CD4-positive, alpha-beta T cell treated with Interferon alpha-2 for 1 hour (primary cell): ENCODE results near the gene TMEM179.
"Not testable (repeated sequence)": the region's sequence is repeated elsewhere in the genome, so short reads cannot be mapped to it uniquely, and the experiment has no call there.

Experiments used
- DNase-seq, 2 donors: peaks; one replicate each; pipeline ENCODE4 v3.0.0-alpha.2; 2020 to 2022

Gene TMEM179

DNA sequence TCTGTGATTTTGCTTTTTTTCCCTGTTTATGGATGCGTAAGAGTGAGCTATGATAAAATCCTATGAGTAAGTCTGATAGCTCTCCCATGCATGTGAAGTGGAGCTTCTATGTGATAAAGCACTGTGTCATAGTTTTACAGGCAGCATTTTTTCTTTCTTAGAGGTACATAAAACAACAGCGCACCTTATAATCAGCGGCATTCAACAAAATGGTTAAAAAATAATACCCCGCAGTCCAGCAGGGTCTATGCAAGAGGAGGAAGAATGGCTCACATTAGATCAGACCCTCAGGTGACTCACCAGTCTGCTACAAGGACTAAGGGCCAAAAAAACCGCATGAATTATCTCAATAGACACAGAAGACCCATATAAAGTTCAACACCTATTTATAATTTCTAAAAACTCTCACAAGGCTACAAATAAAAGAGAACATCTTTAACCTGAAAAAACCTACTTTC lies 33.0 kb upstream of the TMEM179 start:
- DNase-seq = no peak

DNA sequence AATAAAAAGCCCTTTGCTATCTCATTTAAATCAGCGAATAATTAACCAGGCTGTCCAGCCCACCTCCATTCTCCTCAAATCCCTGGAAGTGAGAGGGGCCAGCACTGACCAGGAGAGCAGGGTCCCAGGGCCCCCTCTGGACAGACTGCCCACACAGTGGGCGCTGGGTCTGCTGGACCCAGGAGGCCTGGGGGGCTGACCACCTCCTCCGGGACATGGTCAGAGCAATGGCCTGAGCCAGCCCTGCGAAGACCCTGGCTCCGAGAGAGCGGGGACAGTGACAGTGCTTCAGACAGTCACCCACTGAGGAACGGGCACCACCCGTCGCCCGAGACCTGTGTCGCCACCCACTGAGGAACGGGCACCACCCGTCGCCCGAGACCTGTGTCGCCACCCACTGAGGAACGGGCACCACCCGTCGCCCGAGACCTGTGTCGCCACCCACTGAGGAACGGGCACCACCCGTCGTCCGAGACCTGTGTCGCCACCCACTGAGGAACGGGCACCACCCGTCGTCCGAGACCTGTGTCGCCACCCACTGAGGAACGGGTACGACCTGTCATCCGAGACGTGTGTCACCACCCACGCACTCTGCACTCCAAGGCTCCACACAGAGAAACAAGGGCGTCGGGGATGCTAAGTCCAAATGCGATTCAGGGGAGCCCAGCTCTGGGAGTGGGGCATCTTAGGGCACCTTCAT lies 32.4 kb upstream of the TMEM179 start:
- DNase-seq = not testable (repeated sequence)

DNA sequence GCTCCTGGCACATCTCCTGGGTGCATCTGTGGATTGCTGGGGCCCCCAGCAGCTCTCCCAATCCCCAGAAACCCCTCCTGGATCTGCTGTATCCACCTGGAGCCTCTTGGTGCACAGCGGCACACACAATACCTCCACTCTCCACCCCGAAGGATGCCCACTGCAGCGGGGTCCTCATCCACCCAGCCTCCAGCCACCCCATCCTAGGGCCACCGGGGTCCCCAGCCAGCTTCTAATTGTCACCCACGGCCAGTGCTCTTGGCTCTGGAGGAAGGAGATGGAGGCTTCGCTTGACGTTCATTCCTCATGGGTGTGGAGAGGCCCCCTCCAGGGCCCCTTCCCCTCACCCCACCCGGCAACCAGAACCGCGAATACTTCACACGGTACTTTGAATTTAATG lies 31.6 kb upstream of the TMEM179 start:
- no peak for DNase-seq

DNA sequence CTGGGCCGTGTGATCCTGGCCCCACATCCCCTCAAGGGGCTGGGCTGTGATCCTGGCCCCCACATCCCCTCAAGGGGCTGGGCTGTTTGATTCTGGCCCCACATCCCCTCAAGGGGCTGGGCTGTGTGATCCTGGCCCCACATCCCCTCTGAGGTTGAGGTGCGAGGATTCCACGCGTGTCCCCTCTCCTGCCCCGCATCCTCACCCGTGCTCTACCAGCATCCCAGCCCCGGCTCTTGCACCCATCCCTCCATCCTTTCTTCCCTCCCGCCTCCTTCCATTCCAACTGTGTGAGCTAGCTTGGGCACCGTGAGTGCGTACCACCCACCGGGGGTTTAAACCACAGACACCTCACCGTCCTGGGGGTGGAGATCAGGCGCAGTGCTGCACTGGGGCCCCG lies 31.1 kb upstream of the TMEM179 start:
- no peak for DNase-seq

DNA sequence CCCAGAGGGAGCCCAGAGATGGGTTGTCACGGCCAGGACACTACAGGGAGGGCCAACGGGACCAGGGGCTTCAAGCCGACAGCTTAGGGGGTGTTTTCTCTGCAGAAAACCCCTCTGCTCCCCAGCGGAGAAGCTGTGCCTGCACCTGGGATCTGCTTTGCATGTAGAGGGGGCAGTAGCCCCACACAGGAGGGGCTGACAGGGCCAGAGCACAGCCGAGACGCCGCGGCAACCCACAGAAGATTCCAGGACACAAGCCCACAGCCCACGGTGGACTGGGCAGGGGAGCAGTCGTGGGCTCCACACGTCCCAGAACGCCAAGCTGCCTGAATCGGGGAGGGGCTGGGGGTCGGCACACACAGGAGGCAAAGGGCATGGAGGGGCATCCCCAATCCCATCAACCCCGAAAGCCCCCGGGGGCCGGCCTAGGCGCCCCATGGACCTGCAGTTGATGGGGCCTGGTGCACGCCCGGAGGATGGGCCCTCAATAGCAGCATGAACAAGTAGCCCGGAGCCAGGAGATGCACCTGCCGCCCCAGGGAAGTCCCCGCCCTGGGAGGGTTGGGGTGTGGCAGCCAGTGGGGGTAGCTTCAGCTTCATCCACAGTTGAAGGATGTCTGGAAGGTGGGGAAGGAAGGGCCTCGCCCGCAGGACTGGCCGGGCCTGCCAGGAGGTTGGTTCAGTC lies 30.5 kb upstream of the TMEM179 start:
- DNase-seq = no peak

DNA sequence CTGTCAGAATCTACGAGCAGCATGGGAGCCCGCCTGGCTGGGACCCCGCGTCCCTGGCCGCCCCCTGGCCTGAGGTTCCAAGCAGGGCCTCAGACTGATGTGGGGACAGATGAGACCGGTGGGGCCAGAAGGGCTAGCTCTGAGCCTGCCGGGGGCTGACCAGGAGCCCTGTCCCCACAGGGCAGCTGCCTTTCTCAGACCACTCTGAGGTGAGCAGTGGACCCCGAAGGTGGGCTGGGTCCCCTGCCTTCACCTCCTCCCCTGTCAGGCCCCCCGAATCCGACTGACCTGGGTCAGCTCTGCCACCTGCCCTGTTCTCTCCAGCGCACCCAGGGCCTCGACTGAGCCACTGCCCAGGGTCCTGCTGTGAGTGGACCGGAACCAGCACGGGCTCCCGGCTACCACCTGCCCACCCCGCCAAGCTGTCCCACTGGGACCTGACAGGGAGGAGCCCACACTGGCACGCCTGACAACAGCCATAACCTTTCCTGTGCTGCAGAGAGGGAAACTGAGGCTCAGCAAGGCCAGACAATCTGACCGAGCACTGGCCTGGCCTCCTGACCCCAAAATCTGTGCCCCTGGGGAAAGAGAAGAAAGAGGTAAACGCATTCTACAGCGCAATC lies 29.7 kb upstream of the TMEM179 start:
- DNase-seq = no peak

DNA sequence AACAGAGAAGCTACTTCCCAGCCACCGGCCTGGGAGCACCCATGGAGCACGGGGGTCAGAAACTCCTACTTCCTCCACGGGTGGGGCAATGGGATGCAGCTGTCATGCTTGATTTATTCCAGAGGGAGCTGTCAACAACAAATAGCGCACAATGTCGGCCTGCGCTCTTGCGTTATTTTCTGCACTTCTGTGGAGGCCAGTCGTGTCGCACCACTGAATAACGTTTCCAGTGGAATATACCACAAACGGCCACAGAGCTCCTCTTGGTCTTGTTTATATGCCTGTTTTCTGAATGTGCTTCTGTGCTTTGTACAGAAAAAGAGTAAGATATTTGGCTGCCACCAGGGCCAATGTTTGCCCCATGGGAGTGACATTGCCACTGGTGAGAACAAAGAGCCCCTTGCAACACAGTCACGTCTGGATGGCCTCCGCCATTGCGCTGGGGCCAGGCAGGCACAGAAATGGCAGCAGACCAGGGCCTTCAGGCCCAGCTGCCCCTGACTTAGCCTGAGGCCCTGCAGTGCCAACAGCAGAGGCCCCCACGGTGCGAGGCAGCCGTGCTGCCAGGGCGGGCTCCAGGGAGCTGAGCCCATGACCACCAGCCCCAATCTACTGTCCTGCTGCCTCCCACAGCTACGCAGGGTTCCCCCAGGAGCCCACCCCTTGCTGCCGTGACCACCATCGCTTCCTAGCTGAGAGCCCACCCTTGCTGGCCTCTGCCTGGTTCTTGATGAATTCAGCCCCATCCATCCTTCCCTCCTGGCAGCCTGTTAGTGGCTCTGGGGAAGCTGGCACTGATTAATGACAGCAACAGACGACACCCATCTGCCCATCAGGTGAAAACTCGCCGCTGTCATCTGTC lies 28.9 kb upstream of the TMEM179 start:
- DNase-seq = no peak

DNA sequence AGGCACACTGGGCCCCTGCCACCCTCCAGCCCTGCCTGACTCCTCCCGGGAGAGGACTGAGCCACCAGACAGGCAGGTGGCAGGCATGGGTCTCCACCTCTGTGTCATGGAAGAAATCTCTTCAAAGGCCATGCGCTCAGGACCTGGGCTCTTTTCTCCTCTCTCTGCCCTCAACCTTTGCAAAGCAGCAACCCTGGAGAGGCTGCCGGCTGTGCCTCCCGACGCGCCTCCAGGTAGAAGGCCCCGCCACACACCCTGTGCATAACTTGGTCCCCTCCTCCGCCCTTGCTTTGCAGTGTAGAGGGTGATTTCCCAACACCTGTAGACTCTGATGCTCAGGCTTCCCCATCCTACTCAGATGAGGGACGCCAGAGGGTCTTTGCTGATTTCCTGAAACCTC lies 28.2 kb upstream of the TMEM179 start:
- no peak for DNase-seq

DNA sequence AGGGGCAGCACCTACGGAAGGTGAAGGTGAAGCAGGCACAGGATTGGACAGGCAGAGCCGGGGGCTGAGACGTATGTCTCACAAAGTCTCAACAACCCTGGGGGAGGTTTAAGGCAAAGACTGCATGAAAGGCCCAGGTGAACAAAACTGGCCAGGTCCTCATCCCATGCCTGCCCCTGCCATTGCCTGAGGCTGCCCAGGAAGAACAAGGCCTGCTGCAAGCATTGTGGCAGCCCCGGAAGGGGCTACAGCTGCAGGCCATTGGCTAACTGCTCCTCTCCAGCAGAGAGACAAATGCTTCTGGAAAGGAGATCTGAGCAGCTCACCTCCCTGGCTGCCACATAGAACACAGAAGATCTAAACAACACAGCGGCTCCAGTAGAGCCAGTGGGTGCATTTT lies 20.4 kb upstream of the TMEM179 start:
- no peak for DNase-seq

DNA sequence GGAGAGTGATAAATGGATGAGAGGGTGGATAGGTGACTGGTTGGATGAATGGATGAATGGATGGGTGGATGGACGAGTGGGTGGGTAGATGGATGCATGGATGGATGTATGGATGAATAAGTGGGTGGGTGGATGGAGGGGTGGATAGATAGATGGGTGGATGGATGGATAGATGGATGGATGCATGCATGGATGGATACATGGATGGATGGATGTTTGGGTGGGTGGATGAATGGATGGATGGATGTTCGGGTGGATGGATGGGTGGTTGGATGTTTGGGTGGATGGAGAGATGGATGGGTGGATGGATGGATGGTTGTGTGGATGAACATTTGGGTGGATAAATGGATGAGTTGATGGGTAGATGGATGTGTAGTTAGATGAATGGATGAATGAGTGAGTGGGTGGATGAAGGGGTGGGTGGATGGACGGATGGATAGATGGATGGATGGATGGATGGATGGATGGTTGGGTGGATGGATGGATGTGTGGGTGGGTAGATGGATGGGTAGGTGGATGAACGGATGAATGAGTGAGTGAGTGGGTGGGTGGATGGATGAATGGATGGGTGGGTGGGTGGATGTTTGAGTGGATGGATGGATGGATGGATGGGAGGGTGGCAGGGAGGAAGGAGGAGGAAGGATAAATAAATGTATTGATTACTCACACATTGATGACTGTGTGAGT lies 9.7 kb upstream of the TMEM179 start:
- DNase-seq = no peak

DNA sequence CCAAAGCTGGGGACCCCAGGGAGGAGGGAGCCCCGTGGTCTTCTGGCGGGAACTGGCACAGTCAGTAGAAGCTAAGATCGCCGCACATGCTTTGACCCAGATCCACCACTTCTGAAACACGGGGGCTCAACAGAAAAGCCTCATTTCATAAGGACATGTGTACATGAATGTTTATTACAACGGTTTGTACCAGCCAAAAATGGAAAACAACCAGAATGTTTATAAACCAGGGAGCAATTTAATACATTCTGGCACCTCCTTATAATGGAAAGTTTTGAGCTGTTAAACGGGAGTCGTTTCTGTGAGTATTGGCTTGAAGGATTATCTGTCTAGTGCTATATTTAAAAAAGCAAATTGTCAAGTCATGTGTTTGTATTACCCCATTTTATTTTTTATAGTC lies 7.3 kb upstream of the TMEM179 start:
- DNase-seq = no peak

DNA sequence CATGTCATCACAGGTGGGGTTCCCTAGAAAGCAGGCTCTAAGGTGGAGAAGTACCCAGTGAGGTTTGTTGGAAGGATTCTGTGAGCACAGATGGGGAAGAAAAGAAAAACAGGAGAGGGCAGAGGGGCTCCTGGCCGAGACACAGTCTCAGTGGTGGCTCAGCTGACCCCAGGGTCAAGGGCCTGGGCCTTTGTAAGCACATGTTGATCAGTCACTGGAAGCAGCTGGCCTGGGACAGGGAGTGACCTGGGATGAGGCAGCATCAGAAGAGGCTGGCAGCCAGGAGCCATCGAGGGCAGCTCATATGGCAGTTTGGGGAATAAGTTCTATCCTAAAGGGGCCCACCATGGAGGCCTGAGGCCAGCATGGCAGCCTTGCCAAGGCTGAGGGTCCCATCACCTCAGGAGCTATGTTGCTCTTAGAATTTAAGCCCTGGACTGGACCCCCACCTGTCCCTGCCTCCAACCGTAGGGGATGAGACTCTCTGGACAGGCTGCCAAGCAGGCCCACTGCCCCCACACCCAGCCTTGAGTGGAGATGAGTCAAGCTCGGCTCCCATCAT lies 6.3 kb upstream of the TMEM179 start:
- DNase-seq = no peak

DNA sequence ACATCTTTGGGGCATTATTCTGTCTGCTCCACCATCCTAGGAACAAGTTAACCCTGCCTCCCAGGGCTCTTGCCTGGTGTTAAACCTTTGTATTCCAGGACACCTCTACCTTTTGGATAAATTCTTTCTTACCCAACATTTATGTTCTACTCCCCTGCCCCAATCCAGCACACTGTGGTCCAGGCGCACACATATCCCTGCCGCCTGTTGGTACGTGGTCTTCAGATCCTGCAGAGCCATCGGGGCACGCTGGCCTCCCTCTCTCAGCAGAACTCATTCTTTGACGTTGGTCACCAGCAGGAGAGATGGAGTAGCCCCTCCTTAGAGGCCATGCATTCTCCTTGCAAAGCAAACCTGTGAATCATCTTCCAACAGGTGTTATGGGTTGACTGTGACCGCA lies 5.1 kb upstream of the TMEM179 start:
- no peak for DNase-seq

DNA sequence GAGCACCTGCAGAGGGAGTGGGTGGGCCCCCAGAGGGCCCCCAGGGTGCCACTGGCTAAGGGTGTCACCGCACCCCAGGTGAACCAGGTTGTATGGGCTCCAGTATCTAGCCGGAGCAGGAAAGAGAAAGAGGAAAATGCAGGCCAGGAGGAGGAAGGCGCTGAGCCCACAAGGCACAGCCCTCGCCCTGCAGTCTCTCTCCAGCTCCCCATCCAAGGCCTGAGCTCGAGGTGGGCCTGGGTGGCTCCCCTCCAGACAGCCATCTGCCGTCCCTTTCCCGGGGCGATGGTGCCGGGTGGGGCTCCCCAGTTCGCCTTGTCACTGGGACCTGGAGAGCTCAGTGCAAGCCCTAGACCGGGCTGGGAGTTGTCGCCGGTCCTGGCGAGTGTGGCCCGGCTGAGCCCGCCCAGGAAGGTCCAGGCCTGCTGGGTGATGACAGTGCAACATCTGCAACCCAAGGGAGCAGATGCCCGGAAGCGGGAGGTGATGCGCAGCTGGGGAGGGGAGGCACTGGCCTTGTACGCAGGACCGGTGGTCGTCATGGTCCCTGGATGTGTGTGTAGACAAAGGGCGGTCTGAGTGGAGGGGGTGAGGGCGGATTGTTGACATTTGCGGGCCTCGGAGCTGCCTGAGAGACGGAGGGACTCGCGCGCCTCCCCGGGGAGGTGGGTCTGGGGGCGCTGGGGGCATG lies 716 bp downstream of the TMEM179 start:
- no peak for DNase-seq

DNA sequence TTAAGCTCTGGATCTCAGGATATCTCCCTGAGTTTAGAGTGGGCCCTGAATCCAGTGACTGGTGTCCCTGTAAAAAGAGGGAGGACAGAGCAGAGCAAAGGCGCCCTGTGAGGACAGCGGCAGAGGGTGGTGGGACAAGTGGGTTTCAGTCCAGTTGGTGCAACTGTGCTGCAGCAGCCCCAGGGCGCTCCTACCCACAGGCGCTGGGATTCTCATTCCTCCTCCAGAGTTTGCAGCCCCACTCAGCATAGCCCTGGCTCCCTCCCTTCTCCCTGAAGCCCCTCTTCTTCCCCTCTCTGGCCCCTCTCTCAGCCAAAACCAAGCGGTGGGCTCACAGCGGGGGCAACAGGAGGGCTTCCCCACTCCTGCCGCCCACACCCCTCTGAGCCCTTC lies 1.6 kb downstream of the TMEM179 start:
- DNase-seq = no peak

DNA sequence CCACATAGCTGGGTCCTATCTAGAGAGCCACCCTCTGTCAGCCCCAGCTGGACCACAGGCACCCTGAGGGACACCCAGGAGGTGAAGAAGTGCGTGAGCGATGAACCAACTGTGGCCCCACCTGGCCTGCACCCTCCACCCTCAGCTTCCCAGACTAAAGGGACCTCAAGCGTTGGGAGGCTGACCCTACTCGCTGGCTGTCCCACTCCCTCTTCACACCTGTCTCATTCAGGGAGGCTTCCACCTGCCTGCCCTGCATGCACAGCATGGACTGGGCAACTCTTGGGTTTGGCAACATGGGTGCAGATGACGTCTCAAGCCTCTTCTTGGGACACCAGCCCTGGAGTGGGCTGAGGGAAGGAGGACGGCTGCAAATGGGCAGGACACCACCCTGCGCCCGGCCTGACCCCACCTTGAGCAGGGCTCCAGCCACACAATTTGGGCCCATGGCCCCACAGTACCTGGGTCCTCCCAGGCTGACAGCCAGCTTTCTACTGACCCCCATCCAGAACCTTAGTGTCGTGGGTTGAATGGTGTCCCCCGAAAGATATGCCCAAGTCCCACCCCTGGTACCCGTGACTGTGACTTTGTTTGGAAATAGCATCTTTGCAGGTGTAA lies 2.1 kb downstream of the TMEM179 start:
- DNase-seq = no peak

DNA sequence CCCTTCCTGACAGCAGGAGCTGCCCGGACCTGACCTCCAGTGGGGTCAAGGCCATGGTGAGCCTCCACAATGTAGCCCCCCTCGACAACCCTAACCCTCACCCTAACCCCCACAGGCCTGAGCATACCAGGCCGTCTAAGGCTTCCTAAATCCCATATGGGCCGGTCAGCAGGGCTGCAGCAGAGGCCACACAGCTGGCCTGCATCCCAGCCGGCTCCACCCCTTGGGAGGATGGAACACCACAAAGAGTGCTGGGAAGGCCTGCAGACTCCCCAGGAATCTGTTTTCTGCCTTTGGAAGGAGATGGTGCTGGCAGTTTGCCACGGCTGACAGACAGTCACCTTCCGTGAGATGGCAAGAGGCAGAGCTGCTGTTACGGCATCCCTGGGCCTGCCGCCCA lies 2.8 kb downstream of the TMEM179 start:
- DNase-seq = no peak

DNA sequence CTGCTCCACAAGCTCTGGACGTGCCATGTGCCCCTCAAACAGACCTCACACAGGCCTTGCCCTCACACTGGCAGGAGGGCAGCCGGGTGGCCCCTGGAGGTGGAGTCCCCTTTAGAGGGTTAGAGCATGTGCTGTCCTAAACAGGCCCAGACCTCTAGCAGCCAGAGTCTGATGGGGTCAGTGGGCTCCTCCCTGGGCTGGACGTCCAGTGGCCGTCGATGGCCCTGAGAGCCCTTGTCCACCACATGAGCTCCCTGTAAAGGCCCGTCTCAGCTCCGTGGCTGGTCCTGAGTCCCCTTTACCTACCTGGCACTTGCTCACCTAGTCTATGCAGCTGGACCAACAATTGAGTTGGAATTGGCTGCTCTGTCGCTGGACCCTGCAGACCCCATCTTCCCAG lies 3.8 kb downstream of the TMEM179 start:
- no peak for DNase-seq

DNA sequence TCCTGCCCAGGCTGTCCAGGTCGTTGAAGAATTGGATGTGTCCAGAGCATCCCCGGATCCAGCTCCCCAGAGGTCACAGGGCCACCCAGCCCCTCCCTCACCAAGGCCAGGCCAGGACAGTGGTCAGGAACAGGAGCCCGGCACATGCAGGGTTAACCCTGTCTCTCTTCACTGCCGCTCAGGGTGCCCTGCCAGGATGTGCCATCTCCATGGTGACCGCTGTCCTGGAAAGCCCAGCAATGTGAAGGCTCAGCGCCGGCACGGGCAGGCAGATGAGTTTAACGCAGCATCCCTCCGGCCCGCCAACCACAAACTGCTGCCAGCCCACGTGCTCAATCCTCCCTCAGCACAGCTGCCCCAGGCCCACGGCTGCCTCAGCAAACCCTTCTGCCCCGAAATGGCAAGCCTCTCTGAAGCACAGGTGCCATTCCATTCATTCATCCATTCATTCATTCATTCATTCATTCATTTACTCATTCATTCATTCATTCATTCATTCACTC lies 4.4 kb downstream of the TMEM179 start:
- DNase-seq = no peak

DNA sequence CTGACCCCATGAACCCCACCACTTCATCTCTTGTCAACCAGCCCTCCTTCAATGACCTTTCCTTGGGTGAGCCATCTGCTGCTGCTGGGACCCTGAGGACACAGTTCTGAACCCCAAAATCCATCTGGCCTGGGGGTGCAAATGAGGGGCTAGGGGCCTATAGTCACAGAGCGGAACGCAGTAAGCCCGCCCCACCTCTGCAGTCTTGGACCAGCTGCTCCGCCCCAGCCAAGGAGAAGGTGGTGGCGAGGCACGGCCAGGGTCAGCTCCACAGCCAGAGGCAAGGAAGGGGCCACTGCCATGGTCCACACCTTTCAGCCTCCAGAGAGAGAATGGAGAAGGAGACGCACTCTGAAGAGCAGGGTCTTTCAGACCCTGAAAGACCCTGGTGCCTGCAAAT lies 5.1 kb downstream of the TMEM179 start:
- no peak for DNase-seq

DNA sequence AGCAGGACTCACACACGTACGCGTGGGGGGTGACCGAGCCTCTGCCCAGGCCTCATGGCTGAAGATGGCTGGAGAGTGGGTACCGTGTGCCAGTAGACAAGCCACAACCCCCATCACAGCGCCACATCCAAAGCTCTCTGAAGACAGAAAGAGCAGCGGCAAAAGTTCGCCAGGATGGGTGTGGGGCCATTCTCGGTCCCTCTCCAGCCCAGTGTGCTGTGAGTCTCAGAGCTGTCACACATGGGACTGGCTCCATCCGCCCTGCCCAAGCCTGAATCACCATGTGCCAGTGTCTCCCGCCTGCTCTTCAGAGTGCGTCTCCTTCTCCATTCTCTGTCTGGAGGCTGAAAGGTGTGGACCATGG lies 5.7 kb downstream of the TMEM179 start:
- DNase-seq = no peak
